Caco-2 (cell line): ENCODE measurements around the gene SPDYE2. TPM values are rescaled to one million over a fixed set of nuclear protein-coding genes. Genes with fewer than 3 reads are reported as not detected.
"Not testable (repeated sequence)": the region's sequence is repeated elsewhere in the genome, so short reads cannot be mapped to it uniquely, and the experiment has no call there.

Source experiments
- BruUV-seq: library from RNA; stranded (reverse); fragments of 400-500 nt; replicated peaks from 2 replicates; lab custom pipeline; 2021; lab: Mats Ljungman, UMichigan
- CTCF ChIA-PET: fragments of 300-600 bp; sonication (Branson Sonifier 250); formaldehyde crosslinking; loops from one replicate; lab custom pipeline; 2022; ENCODE audit warnings: antibody characterized with exemption; lab: Charles Lee
- POLR2A ChIA-PET: fragments of 300-600 bp; sonication (Branson Sonifier 250); formaldehyde crosslinking; loops from one replicate; lab custom pipeline; 2022; ENCODE audit warnings: antibody characterized with exemption; lab: Charles Lee
- DNase-seq, 2 experiments: peaks; one replicate each; pipeline versions ENCODE4 v3.0.0 to v3.0.0-alpha.2; 2020 to 2022
- H3K27me3 ChIP-seq: replicated peaks from 2 replicates; pipeline ENCODE4 v1.6.0; 2011; ENCODE audit warnings: low read length; ENCODE audit not compliant: control insufficient read depth, insufficient read depth
- H3K36me3 ChIP-seq: 2 replicates; pipeline ENCODE4 v1.5.1; 2011; ENCODE audit warnings: low read length; ENCODE audit not compliant: control insufficient read depth, insufficient read depth
- H3K4me1 ChIP-seq: fragments of 250-450 bp; sonication (Bioruptor Pico); 2 replicates; pipeline ENCODE4 v1.5.1; 2020; ENCODE audit warnings: mild to moderate bottlenecking
- H3K4me3 ChIP-seq: 2 replicates; pipeline ENCODE4 v1.5.1; 2011; ENCODE audit warnings: low read depth, mild to moderate bottlenecking, control low read depth, low read length
- H3K9me3 ChIP-seq: fragments of 250-450 bp; sonication (Bioruptor Pico); 2 replicates; pipeline ENCODE4 v1.5.1; 2020; ENCODE audit warnings: mild to moderate bottlenecking, moderate library complexity
- H3K27ac Mint-ChIP-seq: one replicate; pipeline ENCODE4 v1.8.0; 2022; ENCODE audit warnings: mixed read lengths; ENCODE audit not compliant: unreplicated experiment
- H3K27me3 Mint-ChIP-seq: one replicate; pipeline ENCODE4 v1.8.0; 2022; ENCODE audit warnings: mixed read lengths; ENCODE audit not compliant: insufficient read depth, unreplicated experiment
- H3K36me3 Mint-ChIP-seq: one replicate; pipeline ENCODE4 v1.8.0; 2022; ENCODE audit warnings: mild to moderate bottlenecking, mixed read lengths; ENCODE audit not compliant: insufficient read depth, unreplicated experiment
- H3K4me1 Mint-ChIP-seq: one replicate; pipeline ENCODE4 v1.8.0; 2022; ENCODE audit warnings: low read depth, mixed read lengths; ENCODE audit not compliant: unreplicated experiment
- H3K4me3 Mint-ChIP-seq: one replicate; pipeline ENCODE4 v1.8.0; 2022; ENCODE audit warnings: mild to moderate bottlenecking, moderate library complexity, mixed read lengths; ENCODE audit not compliant: unreplicated experiment
- H3K9me3 Mint-ChIP-seq: one replicate; pipeline ENCODE4 v1.8.0; 2022; ENCODE audit warnings: mixed read lengths; ENCODE audit not compliant: unreplicated experiment
- intact Hi-C: fragments of 100-400 bp; cut with micrococcal nuclease; formaldehyde crosslinking; loops from one replicate; pipeline ENCODE4 v1.10.0; 2022; ENCODE audit not compliant: unreplicated experiment
- total RNA-seq: library from RNA; stranded (reverse); gene quantifications from 2 replicates; pipeline ENCODE4 v1.2.3, GENCODE V29; 2022

Gene SPDYE2
- total RNA-seq, 1 experiment from 2014 or later = not detected

GRCh38 chr7:102611675-102612325 lies 60.8 kb downstream of the SPDYE2 start:
- H3K27me3 Mint-ChIP-seq, H3K27me3 ChIP-seq, H3K27ac Mint-ChIP-seq, POLR2A ChIA-PET, H3K36me3 Mint-ChIP-seq, H3K4me1 Mint-ChIP-seq, CTCF ChIA-PET, H3K9me3 Mint-ChIP-seq, H3K4me1 ChIP-seq, BruUV-seq, H3K9me3 ChIP-seq, H3K4me3 Mint-ChIP-seq, intact Hi-C loops, H3K36me3 ChIP-seq, H3K4me3 ChIP-seq: not testable (repeated sequence)
- DNase-seq = peak in 1 of 2 experiments; percentile 39

Other genes starting within 250 kb of the SPDYE2 start
- gene SPDYE6, start 194.8 kb upstream of the SPDYE2 start, total RNA-seq = not detected in 2 replicates
- 34.2 and 35.2 TPM in 2 replicates for gene PRKRIP1, start 154.9 kb upstream of the SPDYE2 start, total RNA-seq
- 19.4 and 20.2 TPM in 2 replicates for gene ORAI2, start 117.7 kb upstream of the SPDYE2 start, total RNA-seq
- 13.8 and 15.0 TPM in 2 replicates for gene ALKBH4, start 86.4 kb upstream of the SPDYE2 start, total RNA-seq
- 23.6 and 25.3 TPM in 2 replicates for gene LRWD1, start 86.2 kb upstream of the SPDYE2 start, total RNA-seq
- gene POLR2J, start 72.3 kb upstream of the SPDYE2 start, total RNA-seq = 68.1 and 70.0 TPM in 2 replicates
- 2.9 and 3.2 TPM in 2 replicates for gene RASA4B, start 33.4 kb upstream of the SPDYE2 start, total RNA-seq
- 9.3 and 11.2 TPM in 2 replicates for gene UPK3BL2, start 7.5 kb upstream of the SPDYE2 start, total RNA-seq
- gene POLR2J3, start 21.4 kb downstream of the SPDYE2 start, total RNA-seq = 34.4 and 37.4 TPM in 2 replicates
- 6.1 and 7.2 TPM in 2 replicates for gene RASA4, start 65.5 kb downstream of the SPDYE2 start, total RNA-seq
- gene UPK3BL1, start 91.6 kb downstream of the SPDYE2 start, total RNA-seq = 9.9 and 13.7 TPM in 2 replicates
- not detected in 2 replicates for gene SPDYE2B, start 99.1 kb downstream of the SPDYE2 start, total RNA-seq
- 12.7 and 13.7 TPM in 2 replicates for gene POLR2J2, start 120.4 kb downstream of the SPDYE2 start, total RNA-seq
- 10.6 and 12.8 TPM in 2 replicates for gene FAM185A, start 197.8 kb downstream of the SPDYE2 start, total RNA-seq